Liver (tissue), 9 donors: ENCODE data around the gene NARS2. TPM values are rescaled to one million over a fixed set of nuclear protein-coding genes. Genes with fewer than 3 reads are reported as not detected.
"Not testable (repeated sequence)": the region's sequence is repeated elsewhere in the genome, so short reads cannot be mapped to it uniquely, and the experiment has no call there.

Source experiments
- DNase-seq: peaks from one replicate; pipeline ENCODE4 v3.0.0-alpha.2; 2017; ENCODE audit warnings: low spot score
- H3K27ac ChIP-seq, 2 donors: one replicate each; pipeline ENCODE4 v1.7.0; 2013; ENCODE audit warnings: inconsistent platforms in 2 of 2, low read length in 2 of 2, control low read depth in 1 of 2, low read depth in 1 of 2, mild to moderate bottlenecking in 1 of 2
- H3K27me3 ChIP-seq, 4 donors: one replicate each; pipeline versions ENCODE4 v1.6.1 to v1.7.0; 2013; ENCODE audit warnings: low read length in 3 of 4, inconsistent platforms in 1 of 4, mild to moderate bottlenecking in 1 of 4, moderate library complexity in 1 of 4; ENCODE audit not compliant: control insufficient read depth in 4 of 4, insufficient read depth in 4 of 4
- H3K36me3 ChIP-seq, 4 donors: one replicate each; pipeline versions ENCODE4 v1.6.1 to v1.7.0; 2013; ENCODE audit warnings: low read length in 3 of 4, mild to moderate bottlenecking in 3 of 4, low read depth in 1 of 4, moderate library complexity in 1 of 4; ENCODE audit not compliant: control insufficient read depth in 4 of 4, insufficient read depth in 3 of 4
- H3K4me1 ChIP-seq, 4 donors: one replicate each; pipeline versions ENCODE4 v1.6.1 to v1.7.0; 2013; ENCODE audit warnings: low read length in 3 of 4, mild to moderate bottlenecking in 3 of 4, moderate library complexity in 1 of 4; ENCODE audit not compliant: control insufficient read depth in 4 of 4, insufficient read depth in 4 of 4
- H3K4me3 ChIP-seq, 3 donors: one replicate each; pipeline versions ENCODE4 v1.6.1 to v1.7.0; 2013; ENCODE audit warnings: low read length in 3 of 3, control low read depth in 1 of 3, low read depth in 1 of 3, mild to moderate bottlenecking in 1 of 3
- H3K9ac ChIP-seq, 2 donors: one replicate each; pipeline ENCODE4 v1.7.0; 2013; ENCODE audit warnings: low read length in 2 of 2, mild to moderate bottlenecking in 2 of 2, moderate library complexity in 2 of 2, control low read depth in 1 of 2, low read depth in 1 of 2
- H3K9me3 ChIP-seq, 4 donors: one replicate each; pipeline versions ENCODE4 v1.6.1 to v1.7.0; 2013; ENCODE audit warnings: low read length in 3 of 4; ENCODE audit not compliant: control insufficient read depth in 4 of 4
- ATF3 ChIP-seq: IDR thresholded peaks from 2 replicates; pipeline ENCODE4 v1.6.1; 2016; ENCODE audit warnings: antibody characterized with exemption
- CTCF ChIP-seq: fragments of 150-350 bp; IDR thresholded peaks from 2 replicates; pipeline ENCODE4 v1.5.1; 2017; ENCODE audit warnings: improper control_type of control experiment, low read depth, low read length; ENCODE audit not compliant: missing input control
- EGR1 ChIP-seq, 2 donors: IDR thresholded peaks; 2 replicates each; pipeline ENCODE4 v1.6.1; 2016 to 2018; ENCODE audit warnings: antibody characterized with exemption in 2 of 2, low read depth in 2 of 2
- FOXA1 ChIP-seq: IDR thresholded peaks from 2 replicates; pipeline ENCODE4 v1.6.1; 2016; ENCODE audit warnings: antibody characterized with exemption
- FOXA2 ChIP-seq: IDR thresholded peaks from 2 replicates; pipeline ENCODE4 v1.6.1; 2016; ENCODE audit warnings: antibody characterized with exemption
- GABPA ChIP-seq, 2 donors: IDR thresholded peaks in 1 of 2; conservative IDR thresholded peaks in 1 of 2; 2 replicates each; pipeline ENCODE4 v1.6.1; 2016; ENCODE audit warnings: antibody characterized with exemption in 2 of 2, mild to moderate bottlenecking in 1 of 2, moderate library complexity in 1 of 2
- HNF4G ChIP-seq: IDR thresholded peaks from 2 replicates; pipeline ENCODE4 v1.6.1; 2016; ENCODE audit warnings: antibody characterized with exemption
- JUND ChIP-seq, 2 donors: IDR thresholded peaks; 2 replicates each; pipeline ENCODE4 v1.6.1; 2016; ENCODE audit warnings: antibody characterized with exemption in 2 of 2
- MAX ChIP-seq: IDR thresholded peaks from 2 replicates; pipeline ENCODE4 v1.6.1; 2016; ENCODE audit warnings: antibody characterized with exemption
- NR2F2 ChIP-seq: IDR thresholded peaks from 2 replicates; pipeline ENCODE4 v1.6.1; 2016; ENCODE audit warnings: antibody characterized with exemption
- RAD21 ChIP-seq, 2 donors: IDR thresholded peaks; 2 replicates each; pipeline ENCODE4 v1.6.1; 2016; ENCODE audit warnings: antibody characterized with exemption in 2 of 2, mild to moderate bottlenecking in 2 of 2
- REST ChIP-seq: IDR thresholded peaks from 2 replicates; pipeline ENCODE4 v1.6.1; 2016; ENCODE audit warnings: antibody characterized with exemption, mild to moderate bottlenecking
- RXRA ChIP-seq, 2 donors: IDR thresholded peaks; 2 replicates each; pipeline ENCODE4 v1.6.1; 2017 to 2018; ENCODE audit warnings: antibody characterized with exemption in 2 of 2, mild to moderate bottlenecking in 1 of 2
- SP1 ChIP-seq: IDR thresholded peaks from 2 replicates; pipeline ENCODE4 v1.6.1; 2018; ENCODE audit warnings: antibody characterized with exemption, mild to moderate bottlenecking
- YY1 ChIP-seq: IDR thresholded peaks from 2 replicates; pipeline ENCODE4 v1.6.1; 2016; ENCODE audit warnings: antibody characterized with exemption, mild to moderate bottlenecking
- ZBTB33 ChIP-seq: IDR thresholded peaks from 2 replicates; pipeline ENCODE4 v1.6.1; 2016; ENCODE audit warnings: antibody characterized with exemption
- WGBS: extraction: QIAGEN DNeasy Blood & Tissue Kit; methylation state at CpG from one replicate; pipeline ENCODE4 v1.1.7; 2013; 5-methylcytosine and 5-hydroxymethylcytosine counted together
- polyA plus RNA-seq, 2 donors: library from polyadenylated mRNA; stranded (reverse) in 1 of 2; unstranded in 1 of 2; fragments of 200-250 nt in 1 of 2; fragments of >200 nt in 1 of 2; fragmentation: Nextera tagmentation in 1 of 2; extraction: Ambion mirVana in 1 of 2; gene quantifications; one replicate each; pipeline versions ENCODE4 v1.2.1 to v1.2.3, GENCODE V29; 2013 to 2015
- total RNA-seq, 2 donors: library from RNA; depleted of rRNA; stranded (reverse); fragments of >200 nt; gene quantifications; one replicate each; pipeline ENCODE4 v1.2.3, GENCODE V29; 2014
- donor health status: healthy.
- donor health status: healthy.
- donor health status: healthy.
- donor health status: healthy.
- donor health status: healthy.

Gene NARS2
- total and polyA plus RNA-seq, 4 donors: 10.4 to 19.4 (median 11.8) TPM

GRCh38 chr11:78612721-78613377 is 38.2 kb upstream of the NARS2 start:
- H3K4me1 ChIP-seq: no peaks in the 10 kb centered on the region
- H3K36me3 ChIP-seq: no peaks in the 10 kb centered on the region
- H3K4me3 ChIP-seq: no peak overlapping the region
- no peak overlapping the region for H3K9ac ChIP-seq
- no peaks in the 10 kb centered on the region for H3K27me3 ChIP-seq
- 74% methylated on average over 4 of the region's 4 CpGs for WGBS
- no peak overlapping the region for H3K27ac ChIP-seq
- TF ChIP-seq RAD21 (IDR thresholded peaks at IDR 0.05) (no peak), FOXA1 (no peak)
- H3K9me3 ChIP-seq: no peaks in the 10 kb centered on the region
- DNase-seq: no peak

- 95% methylated on average over 5 of the region's 5 CpGs for WGBS
- H3K36me3 ChIP-seq, H3K4me1 ChIP-seq, H3K9me3 ChIP-seq, H3K27ac ChIP-seq, DNase-seq, H3K27me3 ChIP-seq, H3K9ac ChIP-seq, H3K4me3 ChIP-seq: not testable (repeated sequence)
Observed at GRCh38 chr11:78609321-78609720, 34.7 kb upstream of the NARS2 start.

- Histone ChIP-seq H3K36me3 (no peaks in the 10 kb centered on the region), H3K27me3 (peaks cover 0 to 3% (median 0%) of the 10 kb centered on the region in 4 donors), H3K4me3 (no peak overlapping the region), H3K27ac (no peak overlapping the region), H3K9ac (no peak overlapping the region), H3K4me1 (no peaks in the 10 kb centered on the region), H3K9me3 (no peaks in the 10 kb centered on the region)
- TF ChIP-seq CTCF (no peak), ZBTB33 (no peak), YY1 (no peak), FOXA2 (no peak), MAX (no peak), JUND (IDR thresholded peaks at IDR 0.05) (no peak), ATF3 (no peak), GABPA (IDR thresholded peaks at IDR 0.05 in 1 of 2, conservative IDR thresholded peaks at IDR 0.05 in 1 of 2) (no peak), EGR1 (IDR thresholded peaks at IDR 0.05; ENCODE audit: low read depth in 2 of 2) (no peak), NR2F2 (no peak), RXRA (IDR thresholded peaks at IDR 0.05) (no peak), SP1 (no peak), REST (no peak), FOXA1 (no peak), HNF4G (no peak)
- no peak for DNase-seq
Observed at GRCh38 chr11:78607696-78608095, 33.0 kb upstream of the NARS2 start.
